Gastroesophageal sphincter (tissue), 3 donors: ENCODE data around the gene TRIM38.

Experiments used
- CTCF ChIP-seq, 4 experiments: fragments of 200-600 bp in 2 of 4; fragments of 450-650 bp in 2 of 4; sonication (generic) in 1 of 4; IDR thresholded peaks; one replicate each; pipeline ENCODE4 v1.5.1; 2017 to 2019; ENCODE audit warnings: antibody characterized with exemption in 4 of 4, mild to moderate bottlenecking in 2 of 4, moderate library complexity in 2 of 4
- EP300 ChIP-seq: sonication (generic); formaldehyde crosslinking; IDR thresholded peaks from one replicate; pipeline ENCODE4 v1.6.1; 2017; ENCODE audit warnings: antibody characterized with exemption, mild to moderate bottlenecking
- POLR2A ChIP-seq, 2 donors: fragments of 450-650 bp; IDR thresholded peaks; one replicate each; pipeline ENCODE4 v1.6.1; 2017; ENCODE audit warnings: antibody characterized with exemption in 2 of 2, mild to moderate bottlenecking in 2 of 2, moderate library complexity in 1 of 2

GRCh38 chr6:26025047-26025893, 62.7 kb downstream of the TRIM38 start:
- TF ChIP-seq CTCF (IDR thresholded peaks at IDR 0.05) (no peak), POLR2A (IDR thresholded peaks at IDR 0.05) (no peak), EP300 (no peak)
